ENCODE measurements around the gene CD276. TPM values are rescaled to one million over a fixed set of nuclear protein-coding genes. Genes with fewer than 3 reads are reported as not detected.

CD276 gene
- total RNA-seq, 4 donors from 2014 or later: 43.2 to 127 (median 61.2) TPM

- TF ChIP-seq CTCF (IDR thresholded peaks at IDR 0.05; ENCODE audit: low read depth): no peak
These were observed 71.8 kb downstream of the CD276 start for GRCh38 chr15:73755946-73756345.

DNA sequence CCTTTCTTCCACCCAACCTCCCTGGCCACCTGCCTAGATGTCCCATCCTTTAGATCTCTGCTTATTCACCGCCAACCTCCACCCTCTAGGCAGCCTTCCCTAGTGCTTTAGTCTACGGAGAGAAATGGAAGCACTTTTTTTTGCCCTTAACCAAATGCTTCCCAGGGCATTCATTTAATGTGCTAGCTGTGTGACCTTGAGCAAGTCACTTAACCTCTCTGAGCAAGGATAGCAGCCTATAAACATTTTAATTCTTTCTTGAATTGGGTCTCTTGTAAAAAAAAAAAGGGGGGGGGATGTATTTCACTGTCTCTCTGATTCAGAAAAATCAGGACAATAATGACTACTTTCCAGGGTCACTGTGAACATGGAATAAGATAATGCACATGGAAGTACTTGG lies 72.2 kb downstream of the CD276 start:
- no peak for TF ChIP-seq CTCF (IDR thresholded peaks at IDR 0.05; ENCODE audit: low read depth)

DNA sequence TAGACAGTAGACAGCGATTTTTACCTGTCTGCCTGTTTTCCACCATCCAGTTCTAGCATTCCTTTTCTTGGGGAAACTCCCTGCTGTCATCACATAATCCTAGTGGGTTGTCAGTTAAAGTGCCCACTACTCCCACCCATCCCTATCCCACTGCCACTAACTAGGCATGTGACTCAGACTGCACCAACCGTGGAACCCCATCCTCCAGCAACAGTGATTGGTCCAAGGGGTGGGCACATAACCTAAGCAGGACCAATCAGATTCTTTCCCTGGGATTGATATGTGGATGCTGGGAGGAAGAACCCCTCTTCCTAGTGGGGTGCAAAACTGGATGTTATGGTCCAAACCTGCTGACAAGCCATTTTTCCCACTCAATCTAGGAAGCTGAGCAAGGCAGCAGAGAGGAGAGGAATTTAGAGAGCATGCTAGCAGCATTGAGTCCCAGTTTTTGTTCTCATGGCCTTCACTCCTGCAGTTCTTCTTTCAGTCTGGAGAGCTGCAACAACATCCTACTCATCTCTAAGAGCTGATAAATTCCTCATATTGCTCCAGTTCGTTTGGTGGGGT lies 72.8 kb downstream of the CD276 start:
- TF ChIP-seq CTCF (IDR thresholded peaks at IDR 0.05; ENCODE audit: low read depth): no peak

DNA sequence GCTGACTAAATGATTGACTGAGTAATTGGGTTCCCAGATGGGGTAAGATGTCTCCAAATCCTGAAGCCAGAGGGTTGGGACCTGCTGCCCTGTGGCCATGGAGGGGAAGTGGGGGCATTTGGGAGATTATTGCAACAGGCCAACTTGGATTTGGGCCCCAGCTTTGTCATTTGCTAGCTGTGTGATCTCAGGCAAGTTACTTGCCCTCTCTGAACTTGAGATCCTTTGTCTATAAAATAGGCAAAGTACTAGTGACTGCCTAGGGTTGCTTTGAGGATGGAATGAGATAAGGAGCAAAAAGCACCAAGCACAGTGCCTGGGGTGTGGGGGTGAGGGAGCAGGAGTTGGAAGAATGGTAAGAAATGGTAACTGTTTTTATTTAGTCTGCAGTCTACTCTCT lies 73.4 kb downstream of the CD276 start:
- TF ChIP-seq CTCF (IDR thresholded peaks at IDR 0.05; ENCODE audit: low read depth): no peak

DNA sequence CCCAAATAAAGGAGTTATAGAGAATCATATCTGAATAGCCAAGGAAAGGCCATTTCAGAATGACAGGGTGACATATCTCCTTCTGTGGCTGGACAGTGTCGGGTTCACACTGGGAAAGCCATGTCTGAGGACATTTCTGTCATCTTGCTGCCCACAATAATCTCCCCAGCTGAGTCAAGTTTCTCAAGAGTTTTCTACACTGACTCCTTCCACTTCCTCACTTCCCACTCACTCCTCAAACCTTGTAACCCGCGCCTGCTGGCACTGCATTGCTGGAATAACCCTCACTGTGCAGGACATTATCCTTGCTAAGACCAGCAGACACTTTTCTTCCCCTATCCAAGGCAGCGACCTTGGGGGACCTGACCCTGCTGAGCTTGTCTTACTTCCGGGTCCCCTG lies 74.3 kb downstream of the CD276 start:
- no peak for TF ChIP-seq CTCF (IDR thresholded peaks at IDR 0.05; ENCODE audit: low read depth)

GRCh38 chr15:73760330-73761329 lies 76.4 kb downstream of the CD276 start:
- no peak for TF ChIP-seq CTCF (IDR thresholded peaks at IDR 0.05; ENCODE audit: low read depth)

DNA sequence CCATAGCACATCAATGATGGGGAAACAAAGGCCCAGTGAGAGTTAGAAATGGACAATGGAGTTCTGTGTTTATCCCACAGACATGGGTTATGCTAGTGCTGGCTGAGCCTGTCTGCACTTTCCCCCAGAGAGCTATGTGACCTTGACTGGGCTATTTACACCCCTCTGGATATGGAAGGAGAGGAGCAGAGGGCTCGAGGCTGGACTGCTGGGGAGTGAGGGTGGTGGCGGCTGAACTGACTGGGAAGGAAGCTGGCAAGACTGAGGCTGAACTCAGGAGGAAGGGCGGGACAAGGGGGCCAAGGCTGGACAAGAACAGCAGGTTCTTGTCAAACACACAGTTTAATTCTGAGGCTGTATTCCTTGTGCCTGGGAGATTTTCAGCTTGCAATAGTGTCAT lies 79.7 kb downstream of the CD276 start:
- no peak for TF ChIP-seq CTCF (IDR thresholded peaks at IDR 0.05; ENCODE audit: low read depth)
